ENCODE data around the gene CEBPE. TPM values are rescaled to one million over a fixed set of nuclear protein-coding genes. Genes with fewer than 3 reads are reported as not detected.

CEBPE gene
- under 1 TPM in 1 of 3 donors, not detected in 2; 0.32 TPM for total RNA-seq

DNA sequence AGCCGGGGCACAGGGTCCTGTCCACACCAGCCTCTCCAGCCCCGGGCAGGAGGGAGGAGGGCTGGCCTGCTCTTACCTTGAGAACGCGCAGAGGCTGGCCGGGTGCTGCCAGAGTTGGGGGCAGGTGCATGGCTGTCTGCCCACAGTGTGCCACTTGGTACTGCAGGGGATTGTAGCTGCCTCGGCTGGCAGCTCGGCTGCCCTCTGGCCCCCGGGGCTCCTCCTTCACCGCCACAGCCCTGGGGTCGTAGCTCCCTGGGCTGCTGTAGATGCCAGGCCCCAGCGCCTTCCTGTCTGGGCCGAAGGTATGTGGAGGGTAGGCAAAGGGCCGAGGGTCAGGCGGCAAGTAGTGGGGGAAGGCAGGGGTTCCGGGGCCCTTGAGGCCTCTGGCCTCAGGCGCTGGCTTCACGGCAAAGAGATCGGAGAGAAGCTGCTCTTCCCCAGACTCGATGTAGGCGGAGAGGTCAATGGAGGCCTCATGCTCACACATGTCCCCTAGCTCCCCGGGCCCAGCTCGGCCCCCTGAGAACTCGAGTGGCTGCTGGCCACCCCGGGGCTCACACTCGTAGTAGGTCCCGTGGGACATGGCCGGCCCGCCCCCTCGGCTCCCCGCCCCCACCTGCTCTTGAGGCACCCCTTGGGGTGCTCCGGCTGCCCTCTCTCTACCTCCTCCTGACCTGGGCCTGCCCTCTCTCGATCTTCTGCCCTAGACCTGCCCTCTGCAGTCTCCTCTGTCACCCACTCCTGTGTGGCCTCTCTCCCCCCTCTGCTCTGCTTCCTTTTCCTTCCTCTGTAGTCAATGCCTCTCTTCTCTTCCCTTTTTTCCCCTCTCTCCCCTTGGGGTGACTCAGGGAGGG is at the start of gene CEBPE:
TSS of gene CEBPE (minus strand) at position 750 of the 857 bp plus-strand sequence. CDS start at position 586, 164 bp downstream.
- Histone ChIP-seq H3K9me3 (no peaks in the 10 kb centered on the region), H3K27me3 (no peaks in the 10 kb centered on the region), H3K36me3 (no peaks in the 10 kb centered on the region), H3K4me3 (no peak within 1 kb of the TSS), H3K27ac (no peak within 1 kb of the TSS), H3K4me1 (peaks cover 0 to 3% of the 10 kb centered on the region in 2 donors)
- intact Hi-C loops (cut with DNase I; ENCODE audit: low total_unique reads), result no loop called here
- no peak for DNase-seq (ENCODE audit: low spot score in 2 of 2)
- TF ChIP-seq POLR2A (IDR thresholded peaks at IDR 0.05) (no peak), POLR2AphosphoS5 (IDR thresholded peaks at IDR 0.05) (no peak)
- TF ChIP-seq, protein P1, sequence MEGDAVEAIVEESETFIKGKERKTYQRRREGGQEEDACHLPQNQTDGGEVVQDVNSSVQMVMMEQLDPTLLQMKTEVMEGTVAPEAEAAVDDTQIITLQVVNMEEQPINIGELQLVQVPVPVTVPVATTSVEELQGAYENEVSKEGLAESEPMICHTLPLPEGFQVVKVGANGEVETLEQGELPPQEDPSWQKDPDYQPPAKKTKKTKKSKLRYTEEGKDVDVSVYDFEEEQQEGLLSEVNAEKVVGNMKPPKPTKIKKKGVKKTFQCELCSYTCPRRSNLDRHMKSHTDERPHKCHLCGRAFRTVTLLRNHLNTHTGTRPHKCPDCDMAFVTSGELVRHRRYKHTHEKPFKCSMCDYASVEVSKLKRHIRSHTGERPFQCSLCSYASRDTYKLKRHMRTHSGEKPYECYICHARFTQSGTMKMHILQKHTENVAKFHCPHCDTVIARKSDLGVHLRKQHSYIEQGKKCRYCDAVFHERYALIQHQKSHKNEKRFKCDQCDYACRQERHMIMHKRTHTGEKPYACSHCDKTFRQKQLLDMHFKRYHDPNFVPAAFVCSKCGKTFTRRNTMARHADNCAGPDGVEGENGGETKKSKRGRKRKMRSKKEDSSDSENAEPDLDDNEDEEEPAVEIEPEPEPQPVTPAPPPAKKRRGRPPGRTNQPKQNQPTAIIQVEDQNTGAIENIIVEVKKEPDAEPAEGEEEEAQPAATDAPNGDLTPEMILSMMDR (IDR thresholded peaks at IDR 0.05), result no peak

DNA sequence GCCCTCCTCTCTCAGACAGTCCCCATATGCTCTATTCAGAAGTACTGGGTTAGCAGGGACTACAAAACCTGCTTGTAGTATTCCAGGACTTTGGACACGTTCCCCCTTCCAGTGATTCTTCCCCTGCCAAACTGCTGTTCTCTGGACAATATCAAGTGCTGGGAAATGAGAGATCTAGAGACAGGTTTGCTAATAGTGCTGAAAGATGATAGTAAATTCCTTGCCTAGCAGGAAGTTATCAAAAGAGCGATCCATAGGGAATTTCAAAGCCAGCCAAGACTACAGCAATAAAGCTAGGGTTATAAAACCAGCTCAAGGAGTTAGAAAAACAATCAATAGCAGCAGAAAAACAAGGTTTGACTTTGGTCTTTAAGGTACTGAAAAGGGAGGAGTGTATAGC is 49.2 kb upstream of the CEBPE start:
- no peaks in the 10 kb centered on the region for H3K36me3 ChIP-seq
- H3K27ac ChIP-seq, result peak overlapping the region; percentile 0 to 76
- H3K4me3 ChIP-seq, result no peak overlapping the region
- H3K9me3 ChIP-seq, result no peaks in the 10 kb centered on the region
- peaks cover 0 to 5% of the 10 kb centered on the region in 2 donors for H3K4me1 ChIP-seq
- TF ChIP-seq POLR2AphosphoS5 (IDR thresholded peaks at IDR 0.05), result peak in 1 of 3 donors; percentile 60
- TF ChIP-seq, protein P1 (IDR thresholded peaks at IDR 0.05), result no peak
- DNase-seq (ENCODE audit: low spot score in 2 of 2), result no peak
- intact Hi-C loops (cut with DNase I; ENCODE audit: low total_unique reads), result no loop called here
- no peaks in the 10 kb centered on the region for H3K27me3 ChIP-seq

DNA sequence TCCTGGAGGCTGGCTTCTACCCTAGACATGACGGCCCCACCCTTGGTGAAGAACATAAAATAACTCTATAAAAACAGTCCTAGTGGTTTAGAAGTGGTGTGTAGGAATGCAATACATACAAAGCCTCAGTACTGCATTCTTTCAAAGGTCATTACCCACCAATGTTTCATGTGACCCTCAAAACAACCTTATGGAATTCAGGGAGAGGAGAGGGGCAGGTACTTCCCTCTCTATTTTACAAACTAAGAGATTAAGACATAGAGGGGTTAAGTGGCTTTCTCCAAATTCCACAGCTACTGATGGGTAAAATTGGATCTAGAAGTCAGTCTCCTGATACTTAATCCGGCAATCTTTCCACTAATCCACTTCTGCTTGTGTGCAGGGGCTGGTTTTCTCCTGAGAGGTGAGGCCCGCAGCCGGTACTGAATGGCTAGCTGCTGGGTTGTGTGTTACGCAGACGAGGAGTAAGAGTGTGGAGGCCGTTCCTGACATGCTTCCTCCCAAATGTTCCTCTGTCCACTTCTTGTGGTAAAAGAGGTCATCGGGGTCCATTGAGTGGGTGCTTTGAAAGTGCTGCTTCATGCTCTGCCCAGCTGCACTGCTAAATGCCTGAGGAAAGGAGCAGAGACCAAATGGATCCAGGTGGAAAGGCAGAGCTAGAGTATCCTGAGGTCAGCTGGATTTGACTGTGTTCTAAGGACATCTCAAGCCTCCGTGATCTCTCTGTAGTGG is 48.2 kb upstream of the CEBPE start:
- intact Hi-C loops (cut with DNase I; ENCODE audit: low total_unique reads), result no loop called here
- Histone ChIP-seq H3K27me3 (no peaks in the 10 kb centered on the region), H3K4me3 (no peak overlapping the region), H3K4me1 (peaks cover 0 to 5% of the 10 kb centered on the region in 2 donors), H3K9me3 (no peaks in the 10 kb centered on the region), H3K27ac (peak overlapping the region; percentile 0 to 76), H3K36me3 (no peaks in the 10 kb centered on the region)
- no peak for DNase-seq (ENCODE audit: low spot score in 2 of 2)
- TF ChIP-seq POLR2AphosphoS5 (IDR thresholded peaks at IDR 0.05) (no peak), POLR2A (IDR thresholded peaks at IDR 0.05) (no peak)
- TF ChIP-seq, protein P1 (IDR thresholded peaks at IDR 0.05), result no peak

DNA sequence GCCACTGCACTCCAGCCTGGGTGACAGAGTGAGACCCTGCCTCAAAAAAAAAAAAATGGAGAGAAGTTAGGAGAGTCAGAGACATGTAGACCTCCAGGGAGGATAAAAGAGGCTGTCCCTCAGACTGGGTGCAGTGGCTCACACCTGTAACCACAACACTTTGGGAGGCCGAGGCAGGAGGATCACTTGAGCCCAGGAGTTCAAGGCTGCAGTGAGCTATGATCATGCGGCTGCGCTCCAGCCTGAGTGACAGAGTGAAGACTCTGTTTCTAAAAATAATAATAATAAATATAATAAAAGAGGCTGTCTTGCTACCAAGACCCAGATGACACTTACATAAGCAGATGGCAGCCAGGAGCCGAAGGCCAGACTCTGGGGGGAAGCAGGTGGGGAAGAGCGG is 45.9 kb upstream of the CEBPE start:
- TF ChIP-seq POLR2AphosphoS5 (IDR thresholded peaks at IDR 0.05) (no peak), POLR2A (IDR thresholded peaks at IDR 0.05) (no peak)
- TF ChIP-seq, protein P1 (IDR thresholded peaks at IDR 0.05), result no peak
- Histone ChIP-seq H3K36me3 (no peaks in the 10 kb centered on the region), H3K4me3 (no peak overlapping the region), H3K4me1 (no peaks in the 10 kb centered on the region), H3K27me3 (no peaks in the 10 kb centered on the region), H3K27ac (no peak overlapping the region), H3K9me3 (no peaks in the 10 kb centered on the region)
- intact Hi-C loops (cut with DNase I; ENCODE audit: low total_unique reads), result no loop called here
- DNase-seq (ENCODE audit: low spot score in 2 of 2), result no peak

- peak overlapping the region; percentile 3 to 5 for H3K27ac ChIP-seq
- no peaks in the 10 kb centered on the region for H3K36me3 ChIP-seq
- no peaks in the 10 kb centered on the region for H3K4me1 ChIP-seq
- DNase-seq (ENCODE audit: low spot score in 2 of 2), result no peak
- TF ChIP-seq POLR2A (IDR thresholded peaks at IDR 0.05) (no peak), POLR2AphosphoS5 (IDR thresholded peaks at IDR 0.05) (no peak)
- TF ChIP-seq, protein P1 (IDR thresholded peaks at IDR 0.05), result no peak
- H3K4me3 ChIP-seq, result no peak overlapping the region
- intact Hi-C loops (cut with DNase I; ENCODE audit: low total_unique reads), result no loop called here
- H3K9me3 ChIP-seq, result no peaks in the 10 kb centered on the region
- no peaks in the 10 kb centered on the region for H3K27me3 ChIP-seq
Measured at GRCh38 chr14:23164250-23164649, 45.2 kb upstream of the CEBPE start.

Measured in breast epithelium (tissue), 4 donors.